Measurements from ENCODE around the gene PALD1.

Gene PALD1

DNA sequence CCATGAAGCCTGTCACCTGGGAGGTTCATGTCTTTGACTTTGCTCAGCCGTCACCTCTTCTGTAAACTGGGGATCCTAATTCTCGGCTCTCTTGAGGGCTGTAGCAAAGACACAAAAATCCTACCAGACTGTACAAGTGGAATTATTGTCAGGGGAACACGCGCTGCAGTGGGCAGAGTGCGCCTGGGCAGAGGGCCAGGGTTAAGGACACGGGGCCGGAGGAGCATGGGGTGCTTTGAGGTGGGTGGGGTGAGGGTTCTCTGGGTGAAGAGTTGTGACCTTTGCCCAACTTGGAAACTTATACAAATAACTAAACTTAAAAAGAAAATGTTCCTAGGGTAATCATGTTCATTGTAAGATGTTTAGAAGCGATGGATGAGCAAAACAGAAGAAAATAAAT, 36.0 kb downstream of the PALD1 start:
- DNase-seq (ENCODE audit: low read depth) = no peak
- TF ChIP-seq, protein P1, sequence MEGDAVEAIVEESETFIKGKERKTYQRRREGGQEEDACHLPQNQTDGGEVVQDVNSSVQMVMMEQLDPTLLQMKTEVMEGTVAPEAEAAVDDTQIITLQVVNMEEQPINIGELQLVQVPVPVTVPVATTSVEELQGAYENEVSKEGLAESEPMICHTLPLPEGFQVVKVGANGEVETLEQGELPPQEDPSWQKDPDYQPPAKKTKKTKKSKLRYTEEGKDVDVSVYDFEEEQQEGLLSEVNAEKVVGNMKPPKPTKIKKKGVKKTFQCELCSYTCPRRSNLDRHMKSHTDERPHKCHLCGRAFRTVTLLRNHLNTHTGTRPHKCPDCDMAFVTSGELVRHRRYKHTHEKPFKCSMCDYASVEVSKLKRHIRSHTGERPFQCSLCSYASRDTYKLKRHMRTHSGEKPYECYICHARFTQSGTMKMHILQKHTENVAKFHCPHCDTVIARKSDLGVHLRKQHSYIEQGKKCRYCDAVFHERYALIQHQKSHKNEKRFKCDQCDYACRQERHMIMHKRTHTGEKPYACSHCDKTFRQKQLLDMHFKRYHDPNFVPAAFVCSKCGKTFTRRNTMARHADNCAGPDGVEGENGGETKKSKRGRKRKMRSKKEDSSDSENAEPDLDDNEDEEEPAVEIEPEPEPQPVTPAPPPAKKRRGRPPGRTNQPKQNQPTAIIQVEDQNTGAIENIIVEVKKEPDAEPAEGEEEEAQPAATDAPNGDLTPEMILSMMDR (conservative IDR thresholded peaks at IDR 0.05; ENCODE audit: low read depth, low read length) = no peak
- H3K4me3 ChIP-seq (ENCODE audit: low read length) = no peak overlapping the region

DNA sequence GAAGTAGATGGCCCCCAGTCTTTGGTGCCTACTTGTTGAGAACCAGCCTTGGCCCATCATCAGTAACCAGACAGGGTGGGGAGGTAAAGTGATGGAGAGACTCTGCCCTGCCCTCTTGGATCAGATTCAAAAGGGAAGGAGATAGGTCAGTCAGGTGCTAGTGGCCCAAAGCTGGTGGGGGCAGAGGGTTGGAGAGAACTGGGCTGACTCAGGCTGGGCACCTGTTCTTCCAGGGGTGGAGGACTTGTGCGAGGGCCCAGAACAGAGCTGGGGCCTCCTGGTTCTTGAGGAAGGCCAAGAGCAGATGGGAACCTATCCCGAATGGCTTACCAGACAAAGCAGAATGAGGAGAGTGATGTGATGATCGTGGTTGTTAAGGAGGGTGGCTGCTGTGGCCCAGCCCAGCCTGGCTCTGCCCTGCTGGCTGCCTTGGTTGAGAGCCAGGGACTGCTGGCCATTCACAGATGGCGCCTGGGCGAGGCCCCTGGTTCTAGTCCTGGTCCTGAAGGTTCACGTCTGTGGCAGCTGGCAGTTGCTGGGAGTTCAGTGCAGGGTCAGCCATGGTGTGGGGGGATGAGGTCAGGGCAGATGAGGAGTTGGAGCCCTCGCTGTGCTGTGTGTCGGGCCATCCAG, 36.6 kb downstream of the PALD1 start:
- no peak overlapping the region for H3K4me3 ChIP-seq (ENCODE audit: low read length)
- TF ChIP-seq, protein P1 (conservative IDR thresholded peaks at IDR 0.05; ENCODE audit: low read depth, low read length) = no peak
- no peak for DNase-seq (ENCODE audit: low read depth)

DNA sequence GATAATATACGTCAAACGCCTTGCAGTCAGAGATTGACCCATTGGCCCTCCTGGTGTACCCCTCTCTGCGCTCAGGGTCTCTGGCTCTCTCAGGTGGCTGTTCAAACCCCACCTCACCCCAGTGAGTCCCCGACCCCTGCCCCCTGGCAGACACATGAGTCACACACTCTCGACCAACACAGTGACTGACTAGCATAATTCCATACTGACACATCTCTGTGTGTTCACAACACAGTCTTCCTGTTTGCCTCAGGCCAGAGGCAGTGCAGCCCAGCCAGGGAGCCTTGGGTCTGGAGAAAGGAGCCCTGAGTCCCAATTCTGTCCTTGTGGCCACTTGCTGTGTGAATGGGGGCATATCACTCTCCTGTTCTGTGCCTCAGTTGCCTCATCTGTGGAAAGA, 40.1 kb downstream of the PALD1 start:
- TF ChIP-seq, protein P1 (conservative IDR thresholded peaks at IDR 0.05; ENCODE audit: low read depth, low read length) = no peak
- DNase-seq (ENCODE audit: low read depth) = no peak

DNA sequence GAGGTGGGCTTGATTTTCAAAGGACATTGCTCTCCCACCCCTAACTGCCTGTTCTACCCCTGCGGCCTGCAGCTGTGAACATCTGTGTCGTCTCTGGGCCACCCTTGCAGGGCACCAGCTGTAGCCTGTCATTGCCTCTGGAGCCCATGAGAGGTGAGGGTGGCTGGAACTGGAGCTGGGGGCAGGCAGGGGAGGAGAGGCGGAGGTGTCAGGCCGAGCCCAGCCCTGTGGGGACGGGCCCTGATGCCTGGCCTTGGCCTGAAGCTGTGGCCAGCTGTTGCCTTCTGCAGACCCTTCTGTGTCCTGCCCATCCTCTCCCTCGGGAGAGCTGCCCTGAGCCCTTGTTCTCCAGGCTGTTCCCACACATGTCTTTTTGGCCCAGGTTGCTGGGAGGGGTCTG, 44.5 kb downstream of the PALD1 start:
- TF ChIP-seq, protein P1 (conservative IDR thresholded peaks at IDR 0.05; ENCODE audit: low read depth, low read length) = no peak
- H3K4me3 ChIP-seq (ENCODE audit: low read length) = no peak overlapping the region
- no peak for DNase-seq (ENCODE audit: low read depth)

More for the DNA sequence above, 40.1 kb downstream of the PALD1 start:
- no peak overlapping the region for H3K4me3 ChIP-seq (ENCODE audit: low read length)

DNA sequence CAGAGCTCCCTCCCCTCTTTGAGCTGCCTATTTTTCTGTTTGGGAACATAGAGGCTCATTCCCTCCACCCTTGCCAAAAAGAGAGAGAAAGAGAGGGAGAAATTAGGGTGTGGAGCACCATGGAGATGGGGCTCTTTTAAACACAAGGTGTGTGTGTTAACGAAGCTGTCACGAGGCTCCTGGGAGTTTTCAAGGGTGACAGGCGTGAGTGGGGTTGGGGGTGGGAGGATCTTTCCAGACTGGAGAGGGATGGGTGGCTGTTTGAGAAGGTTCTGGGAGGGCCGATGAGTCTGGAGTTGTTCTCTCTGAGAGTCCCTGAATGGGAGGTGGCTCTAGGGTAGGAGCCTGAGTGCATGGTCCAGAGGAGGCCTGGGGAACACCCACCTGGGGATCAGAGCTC, 45.0 kb downstream of the PALD1 start:
- no peak overlapping the region for H3K4me3 ChIP-seq (ENCODE audit: low read length)
- no peak for DNase-seq (ENCODE audit: low read depth)
- TF ChIP-seq, protein P1 (conservative IDR thresholded peaks at IDR 0.05; ENCODE audit: low read depth, low read length) = no peak

DNA sequence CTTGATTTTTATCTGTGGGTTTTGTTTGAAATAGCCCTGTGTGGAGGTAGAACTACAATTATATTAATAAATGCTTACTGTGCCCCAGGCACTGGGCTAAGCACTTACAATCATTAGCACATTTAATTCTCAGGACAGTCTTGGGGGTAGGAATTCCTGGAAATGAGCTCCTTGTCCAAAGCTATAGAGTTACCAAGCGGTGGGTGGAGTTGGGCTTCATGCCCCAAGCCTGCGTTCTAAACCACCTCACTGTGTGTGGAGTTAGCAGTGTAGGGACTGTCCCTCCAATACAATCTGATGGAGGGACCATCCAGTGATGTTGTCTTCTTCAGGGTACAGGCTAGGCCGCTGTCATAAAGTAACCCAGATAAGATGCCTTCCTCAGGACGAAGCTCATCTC, 49.7 kb downstream of the PALD1 start:
- no peak for DNase-seq (ENCODE audit: low read depth)
- H3K4me3 ChIP-seq (ENCODE audit: low read length) = no peak overlapping the region
- TF ChIP-seq, protein P1 (conservative IDR thresholded peaks at IDR 0.05; ENCODE audit: low read depth, low read length) = no peak

DNA sequence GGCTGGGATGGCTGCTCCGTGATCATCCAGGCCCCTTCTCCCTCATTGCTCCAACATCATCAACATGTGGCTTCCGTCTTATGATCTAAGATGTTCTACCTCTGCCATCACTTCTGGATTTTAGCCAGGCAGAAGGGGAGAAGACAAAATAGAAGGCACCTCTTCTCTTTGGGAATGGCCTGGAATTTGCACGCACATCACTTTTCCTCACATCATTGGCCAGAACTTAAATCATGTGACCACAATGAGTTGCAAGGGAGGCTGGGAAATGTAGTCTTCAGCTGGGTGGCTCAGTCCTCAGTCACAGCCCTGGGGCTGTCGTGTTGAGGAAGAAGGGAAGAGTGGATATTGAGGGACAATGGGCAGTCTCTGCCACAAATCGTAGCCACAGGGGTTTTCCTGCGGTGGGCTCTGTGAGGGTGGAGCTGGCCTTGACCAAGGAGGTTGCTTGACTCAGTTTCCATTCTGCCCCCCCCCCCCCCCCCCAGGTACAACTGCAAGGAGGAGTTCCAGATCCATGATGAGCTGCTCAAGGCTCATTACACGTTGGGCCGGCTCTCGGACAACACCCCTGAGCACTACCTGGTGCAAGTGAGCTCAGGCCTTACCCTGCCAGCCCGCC, 50.3 kb downstream of the PALD1 start:
- DNase-seq (ENCODE audit: low read depth) = no peak
- no peak overlapping the region for H3K4me3 ChIP-seq (ENCODE audit: low read length)
- TF ChIP-seq, protein P1 (conservative IDR thresholded peaks at IDR 0.05; ENCODE audit: low read depth, low read length) = no peak

Data from retinal pigment epithelial cell (primary cell).